GM23248 (cell line): ENCODE measurements around the gene DENND5B.

Experiments used
- EZH2 ChIP-seq: fragments of 200-600 bp; sonication (generic); IDR thresholded peaks from 2 replicates; pipeline ENCODE4 v1.6.1; 2018; ENCODE audit warnings: antibody characterized with exemption, mild to moderate bottlenecking; ENCODE audit not compliant: insufficient read depth, poor library complexity, severe bottlenecking
- EZH2phosphoT487 ChIP-seq: fragments of 200-600 bp; sonication (generic); IDR thresholded peaks from 2 replicates; pipeline ENCODE4 v1.6.1; 2018; ENCODE audit warnings: antibody characterized with exemption, moderate library complexity, mild to moderate bottlenecking, low read depth; ENCODE audit not compliant: insufficient read depth

GRCh38 chr12:31531893-31532292 lies 59.0 kb downstream of the DENND5B start:
- TF ChIP-seq EZH2 (no peak), EZH2phosphoT487 (no peak)
